DMS153 (cell line): ENCODE measurements around the gene AGAP1.
A peak's percentile ranks its signal among the peaks of the same experiment; 100 is the strongest.

Experiments used
- DNase-seq: peaks from one replicate; lab custom pipeline; 2025; lab: John Stamatoyannopoulos, UW

AGAP1 gene

DNA sequence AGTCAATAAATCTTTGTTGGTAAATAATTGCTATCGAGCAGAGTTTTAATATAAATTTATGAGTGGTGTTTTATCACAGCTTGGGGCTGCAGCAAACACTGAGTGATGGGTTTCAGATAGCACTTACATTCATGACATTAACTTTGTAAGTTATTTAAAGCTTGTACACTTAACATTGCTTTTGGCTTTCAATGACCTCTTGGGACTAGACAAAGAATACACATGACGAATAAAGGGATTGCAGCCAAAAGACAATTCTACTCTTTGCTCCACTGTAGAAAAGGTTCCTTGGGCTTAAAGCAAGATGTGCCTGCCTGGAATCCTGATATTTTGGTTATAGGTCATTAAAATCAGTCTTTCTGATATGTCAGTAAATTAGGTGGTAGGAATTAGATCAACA lies 374.8 kb downstream of the AGAP1 start:
- no peak for DNase-seq

DNA sequence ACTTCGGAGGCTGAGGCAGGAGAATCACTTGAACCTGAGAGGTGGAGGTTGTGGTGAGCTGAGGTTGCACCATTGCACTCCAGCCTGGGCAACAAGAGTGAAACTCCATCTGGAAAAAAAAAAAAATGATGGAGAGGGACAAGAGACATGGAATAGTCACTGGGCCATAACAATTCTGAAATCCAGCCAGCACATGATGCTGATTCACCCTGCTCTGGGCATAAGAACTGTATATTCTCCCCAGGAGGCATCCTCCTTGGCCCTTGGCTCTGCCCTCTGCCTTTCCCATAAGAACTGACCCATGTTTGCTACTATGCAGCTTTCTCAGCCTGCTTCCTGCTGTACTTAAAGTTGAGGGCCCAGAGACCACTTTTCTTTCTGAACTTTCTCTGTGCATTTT lies 376.7 kb downstream of the AGAP1 start:
- no peak for DNase-seq

DNA sequence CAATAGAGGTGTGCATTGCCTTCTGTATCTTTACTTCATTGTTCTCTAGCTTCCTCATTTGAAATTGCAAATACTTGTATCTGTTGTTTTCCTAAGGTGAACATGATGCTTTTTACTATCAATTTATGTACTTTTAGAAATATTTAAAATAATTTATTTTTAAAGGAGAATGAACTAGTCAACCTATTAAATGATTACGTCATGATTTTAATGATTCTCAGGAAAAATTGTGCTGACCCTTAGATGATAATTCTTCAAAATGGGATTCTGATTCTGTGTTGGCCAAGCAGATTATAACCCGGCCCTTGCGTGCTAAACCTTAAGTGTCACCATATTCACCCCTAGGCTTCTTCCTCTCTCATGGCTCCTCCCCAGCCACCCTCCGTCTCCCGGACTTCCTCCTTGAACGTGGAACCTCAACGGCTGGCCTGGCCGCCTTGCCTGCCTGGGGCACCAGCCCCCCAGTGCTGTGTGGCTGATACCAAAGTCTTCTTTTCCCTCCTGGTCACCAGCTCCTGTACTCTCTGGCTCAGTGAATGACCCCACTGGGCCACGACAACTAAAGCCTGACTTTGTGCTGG lies 382.3 kb downstream of the AGAP1 start:
- DNase-seq, result no peak

DNA sequence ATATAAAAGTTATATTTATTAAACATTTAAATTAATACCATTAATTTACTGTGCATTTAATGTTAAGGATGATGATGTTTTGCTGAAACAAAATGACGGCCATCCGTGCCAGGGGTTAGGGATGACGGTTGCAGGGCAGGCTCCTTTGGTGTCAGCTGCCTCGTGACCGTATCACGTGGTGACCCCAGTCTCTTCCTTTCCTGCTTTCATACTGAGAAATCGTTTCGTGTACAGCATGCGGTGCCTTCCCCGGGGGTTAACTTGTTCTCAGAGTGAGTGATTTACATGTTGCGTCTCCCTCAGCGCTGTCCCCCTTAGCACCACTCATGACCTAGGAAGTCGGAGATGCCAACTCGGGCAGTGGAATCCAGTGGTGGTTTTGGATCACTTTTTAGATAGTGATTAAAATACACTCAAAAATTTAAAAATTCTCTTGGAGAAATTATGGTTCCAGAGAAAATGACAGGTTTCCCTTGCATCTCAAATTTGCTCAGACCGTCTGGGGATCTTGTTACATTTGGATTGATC lies 383.5 kb downstream of the AGAP1 start:
- no peak for DNase-seq

DNA sequence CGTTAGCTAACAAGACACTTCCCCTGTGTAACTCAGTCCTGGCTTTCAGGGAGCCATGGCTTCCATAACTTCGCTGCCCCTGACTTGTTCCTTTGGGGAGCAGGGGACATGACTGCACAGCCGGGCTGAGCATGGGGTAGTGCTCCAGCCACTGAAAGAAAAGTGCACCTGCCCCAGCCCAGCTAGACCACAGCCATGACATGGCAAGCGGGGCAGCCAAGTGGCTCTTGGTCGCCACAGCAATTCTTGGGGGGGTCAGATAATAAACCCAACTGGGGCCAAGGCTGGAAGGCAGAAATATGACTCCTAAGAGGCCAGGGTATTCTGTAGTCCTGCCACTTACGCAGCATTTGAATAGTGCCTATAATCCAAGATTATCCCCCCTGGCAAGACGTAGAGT lies 385.3 kb downstream of the AGAP1 start:
- DNase-seq, result no peak

DNA sequence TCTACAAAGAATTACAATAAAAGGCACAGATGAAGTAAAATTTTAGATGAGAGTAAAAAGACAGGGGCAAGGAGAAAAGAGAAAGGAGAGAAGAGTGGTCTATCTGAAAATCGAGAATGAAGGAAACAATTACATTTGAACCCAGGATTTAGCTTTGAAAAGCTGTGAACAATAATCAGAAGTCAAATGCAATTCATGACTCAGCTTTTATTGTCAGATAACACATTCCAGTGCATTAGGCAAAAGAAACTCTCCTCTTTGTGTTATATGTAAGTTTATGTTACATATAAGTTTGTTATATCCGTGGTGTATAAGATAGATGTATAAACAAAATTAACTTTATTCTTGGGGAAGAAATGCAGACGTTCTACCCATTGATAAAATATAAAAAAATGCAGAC lies 389.8 kb downstream of the AGAP1 start:
- DNase-seq, result no peak

DNA sequence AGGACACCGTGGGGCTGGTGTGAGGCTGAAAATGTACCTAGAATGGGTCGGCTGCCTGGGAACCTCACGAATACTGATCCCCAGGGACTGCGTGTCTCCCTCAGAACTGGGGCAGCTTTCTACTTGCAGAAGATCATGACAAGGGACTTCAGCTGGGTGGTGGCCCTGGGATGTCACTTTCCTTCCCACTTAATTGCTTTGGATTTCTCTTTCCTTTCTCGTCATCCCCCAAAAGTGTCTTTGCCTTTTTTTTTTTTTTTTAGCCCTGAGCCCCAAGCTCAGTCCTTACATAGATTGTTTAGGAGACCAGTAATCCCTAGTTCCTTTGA lies 395.4 kb downstream of the AGAP1 start:
- no peak for DNase-seq

DNA sequence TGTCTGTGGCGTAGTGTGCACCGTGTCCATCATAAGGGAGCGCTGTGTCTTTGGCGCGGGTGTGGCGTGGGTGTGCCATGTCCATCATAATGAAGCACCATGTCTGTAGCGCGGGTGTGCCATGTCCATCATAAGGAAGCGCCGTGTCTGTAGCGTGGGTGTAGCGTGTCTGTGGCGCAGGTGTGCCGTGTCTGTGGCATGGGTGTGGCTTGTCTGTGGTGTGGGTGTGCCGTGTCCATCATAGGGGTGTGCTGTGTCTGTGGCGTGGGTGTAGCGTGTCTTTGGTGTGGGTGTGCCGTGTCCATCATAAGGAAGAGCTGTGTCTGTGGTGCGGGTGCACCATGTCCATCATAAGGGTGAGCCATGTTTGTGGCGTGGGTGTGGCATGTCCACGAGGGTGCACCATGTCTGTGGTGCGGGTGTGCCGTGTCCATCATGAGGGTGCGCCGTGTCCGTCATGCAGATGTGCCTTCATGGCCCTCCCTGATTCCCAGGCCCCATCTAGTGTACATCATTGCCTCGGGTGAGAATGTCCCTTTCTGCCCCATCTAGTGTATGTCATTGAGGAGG lies 399.4 kb downstream of the AGAP1 start:
- DNase-seq, result no peak

DNA sequence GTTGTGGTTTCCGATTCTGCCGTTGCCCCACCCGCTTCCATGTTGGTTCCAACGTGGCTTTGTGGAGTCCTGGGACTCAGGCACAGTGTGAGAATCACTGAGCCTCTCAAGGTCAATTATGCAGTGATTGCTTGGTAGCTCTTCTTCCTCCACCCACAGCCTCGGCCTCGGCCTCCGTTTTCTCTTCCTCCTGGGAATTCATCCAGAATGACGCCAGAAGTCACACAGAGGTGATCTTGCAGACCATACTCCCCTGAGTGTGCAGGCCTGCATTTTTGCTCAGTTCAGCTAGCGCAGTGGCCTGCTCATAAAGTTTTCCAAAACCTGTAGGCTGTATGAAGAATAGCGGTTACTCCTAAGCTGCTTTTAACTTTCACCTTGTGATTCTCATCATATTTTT lies 401.0 kb downstream of the AGAP1 start:
- no peak for DNase-seq

DNA sequence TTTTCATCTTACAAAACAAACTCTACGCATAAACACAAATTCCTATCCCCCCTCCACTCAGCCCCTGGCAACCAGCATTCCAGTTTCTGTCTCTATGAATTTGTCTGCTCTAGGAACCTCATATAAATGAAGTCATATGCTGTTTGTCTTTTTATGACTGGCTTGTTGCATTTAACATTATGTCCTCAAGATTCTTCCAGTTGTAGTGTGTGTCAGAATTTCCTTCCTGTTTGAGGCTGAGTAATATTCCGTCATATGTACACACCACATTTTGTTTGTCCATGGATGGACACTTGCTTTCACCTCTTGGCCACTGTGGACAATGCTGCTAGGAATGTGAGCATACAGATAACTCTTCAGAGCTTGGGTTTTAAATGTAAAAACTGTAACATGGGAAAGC lies 402.2 kb downstream of the AGAP1 start:
- DNase-seq, result no peak

DNA sequence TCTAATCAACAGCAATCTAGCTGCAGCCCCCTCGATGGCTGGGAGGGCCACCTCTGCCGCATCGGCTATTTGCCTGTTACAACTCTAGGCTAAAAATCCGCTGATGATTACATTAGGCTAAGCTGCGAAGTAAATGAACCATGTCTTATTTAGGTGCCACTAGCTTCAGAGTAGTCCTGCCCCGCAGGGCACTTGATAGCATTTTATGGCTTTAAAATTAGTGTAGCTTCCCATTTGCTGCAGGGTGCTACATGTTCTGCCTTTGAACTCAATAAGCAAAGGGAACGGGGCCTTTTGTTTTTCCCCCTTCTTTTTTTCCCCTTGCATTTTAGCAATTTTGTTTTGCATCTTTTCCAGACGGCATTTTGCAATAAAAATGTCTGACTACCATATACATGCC lies 404.1 kb downstream of the AGAP1 start:
- no peak for DNase-seq

DNA sequence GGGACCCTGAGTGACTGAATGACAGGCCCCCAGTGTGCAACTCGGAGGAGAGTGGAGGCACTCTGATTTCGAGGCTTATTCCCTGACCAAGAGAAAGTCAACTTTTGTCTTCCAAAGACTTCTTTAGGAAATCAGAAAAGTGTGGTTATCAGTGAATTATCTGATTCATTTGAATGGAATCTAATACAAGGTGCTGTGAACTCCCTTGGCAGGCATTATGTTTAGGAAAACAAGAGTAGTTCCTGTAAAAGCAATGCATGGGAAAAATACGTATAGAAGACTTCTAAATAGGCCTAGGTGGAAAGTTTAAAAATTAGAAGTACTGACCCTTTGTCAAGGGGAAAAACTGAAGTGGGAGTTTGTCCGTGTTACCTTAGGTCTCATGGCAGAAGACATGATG lies 404.9 kb downstream of the AGAP1 start:
- no peak for DNase-seq

DNA sequence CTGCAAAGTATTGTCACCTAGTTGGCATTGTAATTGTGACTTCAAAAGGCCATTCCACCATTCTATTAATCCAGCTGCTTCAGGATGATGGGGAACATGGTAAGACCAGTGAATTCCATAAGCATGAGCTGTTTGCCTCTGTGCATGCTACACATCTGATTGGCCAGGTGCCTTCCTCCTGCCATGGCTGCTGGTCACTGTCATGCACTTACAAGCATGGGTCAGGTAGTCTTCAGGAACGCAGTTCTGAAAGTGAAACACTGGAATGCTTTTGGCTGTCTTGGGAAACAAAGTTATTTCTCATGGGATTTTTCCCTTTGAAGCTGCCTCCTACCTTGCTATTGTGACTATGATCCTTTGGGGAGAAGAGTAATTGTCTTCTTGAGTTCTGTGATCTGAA lies 406.8 kb downstream of the AGAP1 start:
- DNase-seq, result no peak

DNA sequence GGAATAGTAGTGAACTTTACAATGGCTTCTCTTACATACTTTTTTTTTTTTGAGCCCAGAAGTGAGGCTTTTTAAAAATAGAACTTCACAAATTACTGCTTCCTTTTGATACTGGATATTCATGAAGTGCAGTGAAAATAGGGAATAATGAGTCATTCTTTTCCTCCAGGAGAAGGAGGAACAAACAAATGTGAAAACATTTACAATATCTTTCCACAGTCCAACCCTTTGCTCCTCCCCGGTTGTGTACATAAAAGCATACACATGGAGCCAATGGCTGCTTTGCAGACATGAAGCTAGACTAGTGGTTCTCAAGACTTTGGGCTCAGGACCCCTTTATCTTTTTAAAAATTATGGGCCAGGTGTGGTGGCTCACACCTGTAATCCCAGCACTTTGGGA lies 407.4 kb downstream of the AGAP1 start:
- no peak for DNase-seq

DNA sequence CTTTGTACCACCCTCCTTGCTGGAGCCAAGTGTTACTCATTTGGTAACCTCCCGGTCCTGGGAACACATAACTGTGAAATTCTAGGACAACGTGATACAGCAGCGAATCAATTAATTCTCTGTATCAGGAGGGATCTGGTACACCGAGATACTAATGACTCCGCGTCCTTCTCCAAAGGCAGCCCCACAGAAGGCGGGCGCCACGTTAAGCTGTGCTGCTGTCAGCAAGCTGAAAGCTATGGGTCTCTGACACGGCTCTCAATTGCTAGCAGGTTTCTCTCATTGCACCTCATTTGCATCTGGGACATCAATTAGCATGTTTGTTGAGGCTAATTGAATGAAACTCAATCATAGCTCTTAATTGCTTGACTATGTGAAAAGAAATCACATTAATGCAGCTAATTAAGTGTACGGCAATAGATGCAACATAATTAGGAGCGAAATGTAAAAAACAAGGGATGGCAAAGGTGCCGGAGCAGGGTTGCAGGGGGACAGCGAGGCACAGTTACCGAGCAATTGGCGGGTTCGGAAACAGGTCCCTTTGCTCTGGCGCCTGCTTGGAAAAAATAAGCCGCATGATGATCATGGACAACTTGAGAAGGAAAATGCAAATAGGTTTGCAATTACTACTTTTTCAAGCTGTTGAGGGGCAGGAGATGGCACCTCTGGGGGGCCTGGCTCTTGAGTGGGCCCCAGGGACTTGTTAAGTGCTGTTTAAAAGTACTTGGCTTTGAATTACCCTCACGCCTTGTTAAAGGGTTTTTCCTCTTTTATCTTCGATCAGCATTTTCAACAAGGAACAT lies 410.1 kb downstream of the AGAP1 start:
- no peak for DNase-seq

DNA sequence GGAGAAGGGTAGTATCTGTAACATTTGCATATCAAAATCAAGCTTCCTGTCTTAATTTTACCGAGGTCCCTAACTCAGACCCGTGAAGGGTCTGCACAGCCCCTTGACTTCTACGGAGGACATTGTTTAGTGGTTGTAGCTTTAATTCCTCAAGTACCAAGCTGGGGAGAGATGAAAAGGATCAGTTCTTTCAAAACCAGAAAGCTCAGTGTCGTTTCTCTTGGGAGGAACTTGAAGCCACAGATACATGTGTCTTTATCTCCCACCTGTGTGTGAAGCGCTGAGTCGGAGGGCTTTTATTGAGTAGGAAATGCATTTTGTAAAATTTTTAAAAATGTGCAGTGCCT lies 410.7 kb downstream of the AGAP1 start:
- no peak for DNase-seq

DNA sequence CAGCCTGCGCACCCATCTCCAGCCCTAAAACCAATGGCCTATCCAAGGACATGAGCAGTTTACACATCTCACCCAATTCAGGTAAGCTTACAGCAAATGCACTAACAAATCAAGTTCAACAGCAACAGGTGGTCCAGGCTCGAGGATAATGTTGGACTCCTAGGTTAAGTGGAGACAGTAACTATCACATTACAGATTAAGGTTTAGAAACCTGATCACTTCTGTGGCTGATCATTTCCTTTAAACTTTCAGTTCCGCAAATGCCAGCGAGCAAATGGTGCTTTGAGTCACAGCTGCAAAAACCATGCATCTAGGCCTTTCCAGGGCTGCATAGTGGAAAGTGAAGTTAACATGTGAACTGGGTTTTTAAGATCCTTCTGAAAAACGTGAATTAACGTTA lies 415.0 kb downstream of the AGAP1 start:
- DNase-seq, result no peak

DNA sequence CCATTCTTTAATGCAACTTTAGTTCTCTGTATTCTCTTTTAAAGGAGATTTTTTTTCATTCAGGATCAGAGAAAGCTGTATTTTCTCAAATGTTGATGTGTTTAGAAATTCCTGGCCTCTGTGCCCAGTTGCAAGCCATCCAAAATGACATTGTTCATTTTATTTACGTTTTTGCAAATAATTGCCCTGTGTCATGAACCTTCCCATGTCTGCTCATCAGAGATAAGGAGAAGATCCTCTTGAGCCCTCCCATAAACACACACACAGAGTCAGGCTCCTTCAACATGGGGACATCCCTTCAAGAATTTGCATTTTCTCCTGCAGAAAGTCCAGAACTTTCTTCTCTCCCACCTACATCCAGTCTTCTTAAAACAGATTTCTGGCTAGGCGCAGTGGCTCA lies 415.5 kb downstream of the AGAP1 start:
- DNase-seq, result no peak

DNA sequence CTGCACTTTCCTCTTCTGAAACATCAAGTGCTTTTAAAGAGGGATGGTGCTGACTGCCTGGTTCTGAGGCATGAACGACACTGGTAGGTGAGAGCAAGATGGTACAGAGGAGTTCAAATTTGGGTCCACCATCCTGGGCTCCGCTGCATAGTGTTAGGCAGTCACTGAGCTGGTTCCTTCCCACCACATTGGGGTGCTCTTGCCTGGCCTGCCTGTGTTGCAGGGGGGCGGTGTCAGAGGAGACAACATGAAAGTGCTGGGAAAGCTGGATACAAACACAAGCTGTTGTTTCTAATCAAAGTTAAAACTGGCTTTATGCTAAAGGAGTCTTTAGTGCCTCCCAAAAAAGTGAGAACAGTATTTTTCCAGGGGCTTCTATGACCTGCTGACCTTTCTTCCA lies 416.2 kb downstream of the AGAP1 start:
- no peak for DNase-seq

DNA sequence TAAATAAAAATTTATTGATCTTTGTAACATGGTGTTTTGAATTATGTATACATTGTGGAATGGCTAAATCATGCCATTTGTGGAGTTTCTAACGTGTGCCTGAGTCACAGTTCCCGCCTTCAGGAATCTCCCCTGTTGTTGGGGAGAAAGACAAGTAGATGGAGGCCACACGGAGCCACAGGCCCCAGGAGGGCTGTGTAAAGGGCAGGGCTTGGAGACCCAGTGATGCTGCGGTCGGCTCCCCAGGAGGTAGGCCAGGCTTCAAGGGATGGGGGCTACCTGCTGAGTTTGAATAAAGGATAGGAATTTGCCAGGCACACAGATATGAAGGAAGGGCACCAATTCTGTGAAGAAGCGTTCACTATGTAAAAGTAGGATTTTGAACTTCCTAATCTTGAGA lies 417.3 kb downstream of the AGAP1 start:
- no peak for DNase-seq

DNA sequence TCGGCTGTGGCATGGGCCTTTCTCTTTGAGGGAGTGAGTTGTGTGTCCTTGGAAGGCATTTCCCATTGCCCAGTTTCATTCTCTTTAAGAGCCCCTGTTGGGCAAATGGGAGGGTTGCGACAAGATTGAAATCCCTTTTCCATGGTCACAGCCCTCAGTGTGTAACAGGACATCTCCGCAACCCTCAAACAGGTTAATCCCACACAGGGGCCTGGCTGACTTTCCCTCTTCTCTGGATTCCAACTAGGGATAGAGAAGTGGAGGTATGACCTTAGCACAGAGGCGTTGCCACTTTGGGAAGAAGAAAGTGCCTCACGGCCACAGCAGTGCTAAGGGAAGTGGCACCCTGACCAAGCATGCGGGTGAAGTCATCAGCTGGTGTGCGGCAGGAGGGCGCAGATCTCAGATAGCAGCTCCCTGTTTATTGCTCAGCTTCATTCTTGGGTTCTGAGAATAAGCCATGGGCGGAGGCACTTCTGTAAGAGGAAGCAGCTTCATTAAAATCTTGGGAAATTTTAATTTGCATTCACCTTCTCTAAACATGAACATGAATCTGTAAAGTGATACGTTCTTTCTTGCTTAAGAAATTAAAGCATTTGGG lies 417.9 kb downstream of the AGAP1 start:
- DNase-seq, result no peak

DNA sequence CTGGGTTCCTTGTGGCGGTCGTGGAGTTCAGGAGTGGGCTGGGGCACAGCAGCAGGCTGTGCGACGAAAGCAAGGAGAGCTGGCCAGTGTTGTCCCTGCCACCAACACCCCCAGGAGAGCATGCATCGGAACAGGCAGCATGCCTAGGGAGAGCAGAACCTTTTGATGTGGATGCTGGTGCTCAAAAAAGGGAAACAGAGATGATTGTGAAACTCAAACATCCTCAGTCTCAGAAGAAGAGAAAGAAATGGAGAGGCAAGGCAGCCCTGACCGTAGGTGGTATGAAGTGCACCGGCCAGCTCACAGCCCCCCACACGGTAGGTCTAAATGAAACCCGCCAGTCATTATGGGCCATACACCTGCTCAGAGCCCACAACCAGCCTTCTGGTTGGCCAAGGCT lies 420.9 kb downstream of the AGAP1 start:
- no peak for DNase-seq

DNA sequence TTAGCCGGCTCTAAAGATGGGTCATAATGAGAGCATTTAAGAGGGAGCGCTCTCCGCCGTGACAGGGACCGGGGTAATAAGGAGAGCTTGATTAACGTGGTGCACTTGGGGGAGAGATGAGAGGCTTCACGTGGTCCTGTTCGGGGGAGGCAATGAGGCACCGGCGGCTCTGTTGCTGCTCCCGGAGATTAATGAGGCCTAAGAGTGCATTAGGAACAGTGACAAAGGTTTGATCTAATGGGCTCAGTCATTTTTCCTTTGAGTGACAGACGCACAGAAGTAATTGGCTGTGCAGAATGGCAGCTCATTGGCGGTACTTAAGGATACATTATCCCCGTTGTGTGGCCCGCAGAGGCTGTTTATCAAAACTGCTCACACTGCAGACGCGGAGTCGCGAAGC lies 423.7 kb downstream of the AGAP1 start:
- peak; percentile 35 for DNase-seq
